GM12892 (cell line): ENCODE measurements around the gene KANK4.

Source experiments
- POLR2A ChIP-seq: IDR thresholded peaks from 2 replicates; pipeline ENCODE4 v1.6.1; 2011; ENCODE audit warnings: low read depth, low read length, control low read depth
- POLR2AphosphoS5 ChIP-seq: IDR thresholded peaks from 2 replicates; pipeline ENCODE4 v1.6.1; 2011; ENCODE audit warnings: low read depth, low read length, control low read depth

GRCh38 chr1:62188111-62188510, 131.1 kb downstream of the KANK4 start:
- TF ChIP-seq POLR2A (no peak), POLR2AphosphoS5 (no peak)
